22Rv1 (cell line): Measurements from ENCODE around the gene FAM210A.

Source experiments
- ZFX ChIP-seq: fragments of 450-650 bp; IDR thresholded peaks from 2 replicates; pipeline ENCODE4 v1.6.1; 2017; ENCODE audit warnings: antibody characterized with exemption, borderline replicate concordance
- TF ChIP-seq, protein P1 (sequence below): fragments of 450-650 bp; IDR thresholded peaks from 2 replicates; pipeline ENCODE4 v1.5.1; 2017; ENCODE audit warnings: mild to moderate bottlenecking

- TF ChIP-seq, protein P1, sequence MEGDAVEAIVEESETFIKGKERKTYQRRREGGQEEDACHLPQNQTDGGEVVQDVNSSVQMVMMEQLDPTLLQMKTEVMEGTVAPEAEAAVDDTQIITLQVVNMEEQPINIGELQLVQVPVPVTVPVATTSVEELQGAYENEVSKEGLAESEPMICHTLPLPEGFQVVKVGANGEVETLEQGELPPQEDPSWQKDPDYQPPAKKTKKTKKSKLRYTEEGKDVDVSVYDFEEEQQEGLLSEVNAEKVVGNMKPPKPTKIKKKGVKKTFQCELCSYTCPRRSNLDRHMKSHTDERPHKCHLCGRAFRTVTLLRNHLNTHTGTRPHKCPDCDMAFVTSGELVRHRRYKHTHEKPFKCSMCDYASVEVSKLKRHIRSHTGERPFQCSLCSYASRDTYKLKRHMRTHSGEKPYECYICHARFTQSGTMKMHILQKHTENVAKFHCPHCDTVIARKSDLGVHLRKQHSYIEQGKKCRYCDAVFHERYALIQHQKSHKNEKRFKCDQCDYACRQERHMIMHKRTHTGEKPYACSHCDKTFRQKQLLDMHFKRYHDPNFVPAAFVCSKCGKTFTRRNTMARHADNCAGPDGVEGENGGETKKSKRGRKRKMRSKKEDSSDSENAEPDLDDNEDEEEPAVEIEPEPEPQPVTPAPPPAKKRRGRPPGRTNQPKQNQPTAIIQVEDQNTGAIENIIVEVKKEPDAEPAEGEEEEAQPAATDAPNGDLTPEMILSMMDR = no peak
- TF ChIP-seq ZFX = no peak
Measured at GRCh38 chr18:13700153-13700552, 26.2 kb downstream of the FAM210A start.
